Measurements from ENCODE around the gene CLDN18. TPM values are rescaled to one million over a fixed set of nuclear protein-coding genes. Genes with fewer than 3 reads are reported as not detected.

Gene CLDN18
- total and polyA plus RNA-seq, 2 experiments from 2014 or later, result 0.19 TPM; not detected in 1

- TF ChIP-seq ETS1 (IDR thresholded peaks at IDR 0.05) (no peak), NANOG (IDR thresholded peaks at IDR 0.05; ENCODE audit: borderline replicate concordance) (no peak), ZNF114 (CRISPR knock-in tag; IDR thresholded peaks at IDR 0.05) (no peak), REST (IDR thresholded peaks at IDR 0.05; ENCODE audit: unreplicated experiment) (no peak), CREB1 (CRISPR knock-in tag; IDR thresholded peaks at IDR 0.05; ENCODE audit: low read depth) (no peak), EZH2phosphoT487 (IDR thresholded peaks at IDR 0.05; ENCODE audit: unreplicated experiment) (no peak), POLR2AphosphoS5 (IDR thresholded peaks at IDR 0.05; ENCODE audit: low read depth) (no peak), JUNB (IDR thresholded peaks at IDR 0.05; ENCODE audit: unreplicated experiment) (no peak)
Observed at GRCh38 chr3:138019281-138020069, 9.5 kb downstream of the CLDN18 start (continued).

- Mint-ChIP-seq H3K36me3 (ENCODE audit: low read depth) (no peaks in the 10 kb centered on the region; the same call in 2 of the 3 replicates), H3K27ac (no peak overlapping the region), H3K4me1 (no peaks in the 10 kb centered on the region), H3K4me3 (no peak overlapping the region), H3K27me3 (ENCODE audit: insufficient read depth, low read depth, poor library complexity) (peaks cover 2% of the 10 kb centered on the region), H3K9me3 (no peaks in the 10 kb centered on the region)
- Histone ChIP-seq H3K27ac (ENCODE audit: low read depth) (no peak overlapping the region), H3K4me3 (no peak overlapping the region), H3K9me2 (ENCODE audit: insufficient read depth) (no peaks in the 10 kb centered on the region), H3F3A (replicated peaks; ENCODE audit: low read depth) (no peaks in the 10 kb centered on the region), H3K4me1 (ENCODE audit: insufficient read depth) (no peaks in the 10 kb centered on the region), H4K20me1 (replicated peaks; ENCODE audit: insufficient read depth) (no peaks in the 10 kb centered on the region), H3K36me3 (ENCODE audit: insufficient read depth) (no peaks in the 10 kb centered on the region), H3K4me2 (no peak overlapping the region), H3K79me2 (replicated peaks; ENCODE audit: insufficient read depth) (no peaks in the 10 kb centered on the region), H2AFZ (no peak overlapping the region), H3K27me3 (ENCODE audit: insufficient read depth) (no peaks in the 10 kb centered on the region)
- ATAC-seq, result no peak
- DNase-seq (ENCODE audit: low spot score), result no peak
- TF ChIP-seq EZH2 (IDR thresholded peaks at IDR 0.05; ENCODE audit: low read depth, unreplicated experiment), result no peak
- TF ChIP-seq CTCF (conservative IDR thresholded peaks at IDR 0.05; ENCODE audit: low read depth in 2 of 2), result no peak
- TF ChIP-seq ZNF114 (CRISPR knock-in tag; IDR thresholded peaks at IDR 0.05), result no peak
- TF ChIP-seq ZNF331 (CRISPR knock-in tag; IDR thresholded peaks at IDR 0.05; ENCODE audit: low read depth), result no peak
- no peak for TF ChIP-seq NANOG (IDR thresholded peaks at IDR 0.05; ENCODE audit: borderline replicate concordance)
- no peak for TF ChIP-seq EZH2phosphoT487 (IDR thresholded peaks at IDR 0.05; ENCODE audit: unreplicated experiment)
- no peak for TF ChIP-seq REST (IDR thresholded peaks at IDR 0.05; ENCODE audit: unreplicated experiment)
- TF ChIP-seq ETS1 (IDR thresholded peaks at IDR 0.05), result no peak
- TF ChIP-seq JUNB (IDR thresholded peaks at IDR 0.05; ENCODE audit: unreplicated experiment), result no peak
Observed at GRCh38 chr3:138023754-138024153, 13.8 kb downstream of the CLDN18 start.
